HCT116 (cell line): ENCODE results near the gene SPSB3. TPM values are rescaled to one million over a fixed set of nuclear protein-coding genes. Genes with fewer than 3 reads are reported as not detected.

Experiments
- ATAC-seq: fragments of 200-7000 bp; cut with Tn5 transposase; 2 replicates; pipeline ENCODE4 v1.9.1; 2020; ENCODE audit warnings: mild to moderate bottlenecking, moderate library complexity
- BruUV-seq: library from RNA; stranded (reverse); fragments of 400-500 nt; replicated peaks from 2 replicates; lab custom pipeline; 2021; lab: Mats Ljungman, UMichigan
- CTCF ChIA-PET: fragments of 300-600 bp; sonication (Branson Sonifier 250); formaldehyde crosslinking; loops from one replicate; lab custom pipeline; 2021; ENCODE audit warnings: antibody characterized with exemption; lab: Charles Lee
- POLR2A ChIA-PET: fragments of 300-600, 350-600 bp; sonication (Branson Sonifier 250); formaldehyde crosslinking; loops from one replicate; lab custom pipeline; 2021; ENCODE audit warnings: antibody characterized with exemption; lab: Charles Lee
- RAD21 ChIA-PET, 2 experiments: fragments of 300-600 bp; sonication (Branson Sonifier 250); formaldehyde crosslinking; loops; one replicate each; lab custom pipeline; 2023; ENCODE audit warnings: low total read pairs in 2 of 2; ENCODE audit not compliant: uncharacterized antibody in 2 of 2, unreplicated experiment in 2 of 2, low non-redundant PET in 1 of 2; lab: Charles Lee
- DNase-seq: peaks from one replicate; pipeline ENCODE4 v3.0.0-alpha.2; 2010; ENCODE audit warnings: low read depth, low spot score
- H2AFZ ChIP-seq: fragments of 200-600 bp; shearing (Covaris generic), sonication (generic); 2 replicates; pipeline ENCODE4 v1.6.1; 2017; ENCODE audit warnings: low read depth, mixed run types, mixed read lengths, antibody characterized with exemption, low read length; ENCODE audit not compliant: poor library complexity, severe bottlenecking
- H3K27ac ChIP-seq: 2 replicates; pipeline ENCODE4 v1.5.1; 2012; ENCODE audit warnings: low read depth, low read length
- H3K27me3 ChIP-seq: fragments of 200-600 bp; sonication (generic); 2 replicates; pipeline ENCODE4 v1.6.1; 2016; ENCODE audit warnings: mixed run types, low read length, mixed read lengths; ENCODE audit not compliant: insufficient read depth
- H3K36me3 ChIP-seq, 2 experiments: fragments of 200-500 bp in 1 of 2; fragments of 200-600 bp in 1 of 2; sonication (Bioruptor generic) in 1 of 2; sonication (generic) in 1 of 2; 2 replicates each; pipeline versions ENCODE4 v1.5.1 to v1.6.1; 2014 to 2016; ENCODE audit warnings: low read length in 2 of 2, inconsistent platforms in 1 of 2, mixed read lengths in 1 of 2, mixed run types in 1 of 2; ENCODE audit not compliant: insufficient read depth in 2 of 2, control insufficient read depth in 1 of 2
- H3K4me1 ChIP-seq, 2 experiments: fragments of 200-600 bp in 1 of 2; sonication (generic) in 1 of 2; 2 replicates each; pipeline versions ENCODE4 v1.5.1 to v1.6.1; 2012 to 2017; ENCODE audit warnings: low read length in 2 of 2, inconsistent platforms in 1 of 2, mild to moderate bottlenecking in 1 of 2, mixed read lengths in 1 of 2, mixed run types in 1 of 2, moderate library complexity in 1 of 2; ENCODE audit not compliant: insufficient read depth in 2 of 2, control insufficient read depth in 1 of 2
- H3K4me2 ChIP-seq: fragments of 200-600 bp; sonication (generic); 2 replicates; pipeline ENCODE4 v1.6.1; 2017; ENCODE audit warnings: mixed run types, low read length, mixed read lengths
- H3K4me3 ChIP-seq, 2 experiments: fragments of 200-600 bp in 1 of 2; sonication (generic) in 1 of 2; replicated peaks in 1 of 2; 2 replicates each; pipeline ENCODE4 v1.5.1; 2011 to 2016; ENCODE audit warnings: low read length in 2 of 2, control low read depth in 1 of 2, low read depth in 1 of 2, mild to moderate bottlenecking in 1 of 2, mixed read lengths in 1 of 2, mixed run types in 1 of 2
- H3K79me2 ChIP-seq: fragments of 200-600 bp; sonication (generic); 2 replicates; pipeline ENCODE4 v1.6.1; 2017; ENCODE audit warnings: mild to moderate bottlenecking, mixed run types, low read length, moderate library complexity, mixed read lengths; ENCODE audit not compliant: insufficient read depth
- H3K9ac ChIP-seq: fragments of 200-600 bp; sonication (generic); 2 replicates; pipeline ENCODE4 v1.6.1; 2016; ENCODE audit warnings: low read length, mixed read lengths
- H3K9me2 ChIP-seq: fragments of 200-600 bp; sonication (generic), shearing (Covaris generic); 2 replicates; pipeline ENCODE4 v1.6.1; 2017; ENCODE audit warnings: mixed run types, mild to moderate bottlenecking, moderate library complexity; ENCODE audit not compliant: insufficient read depth
- H3K9me3 ChIP-seq, 2 experiments: fragments of 200-500 bp in 1 of 2; fragments of 200-600 bp in 1 of 2; sonication (Bioruptor generic) in 1 of 2; sonication (generic) in 1 of 2; 2 replicates each; pipeline ENCODE4 v1.6.1; 2014 to 2017; ENCODE audit warnings: low read length in 2 of 2, mixed read lengths in 2 of 2, inconsistent platforms in 1 of 2, low read depth in 1 of 2, mild to moderate bottlenecking in 1 of 2, mixed run types in 1 of 2, moderate library complexity in 1 of 2; ENCODE audit not compliant: control insufficient read depth in 1 of 2, insufficient read depth in 1 of 2
- H4K20me1 ChIP-seq: fragments of 200-600 bp; sonication (generic), shearing (Covaris generic); 2 replicates; pipeline ENCODE4 v1.6.1; 2017; ENCODE audit warnings: mixed run types, mild to moderate bottlenecking, moderate library complexity; ENCODE audit not compliant: insufficient read depth
- CBX3 ChIP-seq: IDR thresholded peaks from 2 replicates; pipeline ENCODE4 v1.6.1; 2012; ENCODE audit warnings: low read depth
- CEBPB ChIP-seq: IDR thresholded peaks from 2 replicates; pipeline ENCODE4 v1.6.1; 2012; ENCODE audit warnings: low read depth
- ELF1 ChIP-seq: IDR thresholded peaks from 2 replicates; pipeline ENCODE4 v1.6.1; 2012; ENCODE audit warnings: low read depth, borderline replicate concordance
- EZH2 ChIP-seq: fragments of 200-600 bp; sonication (generic); IDR thresholded peaks from 2 replicates; pipeline ENCODE4 v1.6.1; 2017; ENCODE audit warnings: antibody characterized with exemption, mixed run types
- POLR2A ChIP-seq: IDR thresholded peaks from 2 replicates; pipeline ENCODE4 v1.7.0; 2011; ENCODE audit warnings: borderline replicate concordance; ENCODE audit not compliant: insufficient read depth, insufficient read length; ENCODE audit errors: extremely low read depth
- RAD21 ChIP-seq: IDR thresholded peaks from 2 replicates; pipeline ENCODE4 v1.6.1; 2012; ENCODE audit warnings: low read depth, mild to moderate bottlenecking
- SP1 ChIP-seq: IDR thresholded peaks from 2 replicates; pipeline ENCODE4 v1.6.1; 2012; ENCODE audit warnings: low read depth
- SRF ChIP-seq: IDR thresholded peaks from 2 replicates; pipeline ENCODE4 v1.6.1; 2012; ENCODE audit warnings: low read depth
- TCF7L2 ChIP-seq: IDR thresholded peaks from 2 replicates; pipeline ENCODE4 v1.7.0; 2011; ENCODE audit warnings: borderline replicate concordance, inconsistent platforms; ENCODE audit not compliant: insufficient read depth, insufficient read length; ENCODE audit errors: extremely low read depth
- YY1 ChIP-seq: IDR thresholded peaks from 2 replicates; pipeline ENCODE4 v1.6.1; 2011; ENCODE audit warnings: low read length, low read depth, moderate library complexity, mild to moderate bottlenecking; ENCODE audit not compliant: insufficient replicate concordance; ENCODE audit errors: extremely low read depth
- intact Hi-C: fragments of 100-400 bp; cut with micrococcal nuclease; formaldehyde crosslinking; loops from 2 replicates; pipeline ENCODE4 v1.10.0; 2022
- total RNA-seq: library from RNA; stranded (reverse); gene quantifications from one replicate; pipeline ENCODE4 v1.2.1, GENCODE V29; 2021; ENCODE audit not compliant: unreplicated experiment
- TF ChIP-seq, protein P1 (sequence below): IDR thresholded peaks from 2 replicates; pipeline ENCODE4 v1.6.1; 2011; ENCODE audit warnings: mild to moderate bottlenecking, low read length, moderate library complexity; ENCODE audit not compliant: insufficient replicate concordance; ENCODE audit errors: extremely low read depth
- TF ChIP-seq, protein P2 (sequence below): IDR thresholded peaks from 2 replicates; pipeline ENCODE4 v1.6.1; 2012; ENCODE audit warnings: low read depth

SPSB3 gene
- total RNA-seq, 1 experiment from 2014 or later: 31.6 TPM

- H3K36me3 ChIP-seq: no peaks in the 10 kb centered on the region
- H3K79me2 ChIP-seq: no peaks in the 10 kb centered on the region
- TF ChIP-seq ELF1: no peak
- TF ChIP-seq YY1: no peak
- no peak for TF ChIP-seq CEBPB
- TF ChIP-seq, protein P1, sequence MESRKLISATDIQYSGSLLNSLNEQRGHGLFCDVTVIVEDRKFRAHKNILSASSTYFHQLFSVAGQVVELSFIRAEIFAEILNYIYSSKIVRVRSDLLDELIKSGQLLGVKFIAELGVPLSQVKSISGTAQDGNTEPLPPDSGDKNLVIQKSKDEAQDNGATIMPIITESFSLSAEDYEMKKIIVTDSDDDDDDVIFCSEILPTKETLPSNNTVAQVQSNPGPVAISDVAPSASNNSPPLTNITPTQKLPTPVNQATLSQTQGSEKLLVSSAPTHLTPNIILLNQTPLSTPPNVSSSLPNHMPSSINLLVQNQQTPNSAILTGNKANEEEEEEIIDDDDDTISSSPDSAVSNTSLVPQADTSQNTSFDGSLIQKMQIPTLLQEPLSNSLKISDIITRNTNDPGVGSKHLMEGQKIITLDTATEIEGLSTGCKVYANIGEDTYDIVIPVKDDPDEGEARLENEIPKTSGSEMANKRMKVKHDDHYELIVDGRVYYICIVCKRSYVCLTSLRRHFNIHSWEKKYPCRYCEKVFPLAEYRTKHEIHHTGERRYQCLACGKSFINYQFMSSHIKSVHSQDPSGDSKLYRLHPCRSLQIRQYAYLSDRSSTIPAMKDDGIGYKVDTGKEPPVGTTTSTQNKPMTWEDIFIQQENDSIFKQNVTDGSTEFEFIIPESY: no peak
- TF ChIP-seq, protein P2, sequence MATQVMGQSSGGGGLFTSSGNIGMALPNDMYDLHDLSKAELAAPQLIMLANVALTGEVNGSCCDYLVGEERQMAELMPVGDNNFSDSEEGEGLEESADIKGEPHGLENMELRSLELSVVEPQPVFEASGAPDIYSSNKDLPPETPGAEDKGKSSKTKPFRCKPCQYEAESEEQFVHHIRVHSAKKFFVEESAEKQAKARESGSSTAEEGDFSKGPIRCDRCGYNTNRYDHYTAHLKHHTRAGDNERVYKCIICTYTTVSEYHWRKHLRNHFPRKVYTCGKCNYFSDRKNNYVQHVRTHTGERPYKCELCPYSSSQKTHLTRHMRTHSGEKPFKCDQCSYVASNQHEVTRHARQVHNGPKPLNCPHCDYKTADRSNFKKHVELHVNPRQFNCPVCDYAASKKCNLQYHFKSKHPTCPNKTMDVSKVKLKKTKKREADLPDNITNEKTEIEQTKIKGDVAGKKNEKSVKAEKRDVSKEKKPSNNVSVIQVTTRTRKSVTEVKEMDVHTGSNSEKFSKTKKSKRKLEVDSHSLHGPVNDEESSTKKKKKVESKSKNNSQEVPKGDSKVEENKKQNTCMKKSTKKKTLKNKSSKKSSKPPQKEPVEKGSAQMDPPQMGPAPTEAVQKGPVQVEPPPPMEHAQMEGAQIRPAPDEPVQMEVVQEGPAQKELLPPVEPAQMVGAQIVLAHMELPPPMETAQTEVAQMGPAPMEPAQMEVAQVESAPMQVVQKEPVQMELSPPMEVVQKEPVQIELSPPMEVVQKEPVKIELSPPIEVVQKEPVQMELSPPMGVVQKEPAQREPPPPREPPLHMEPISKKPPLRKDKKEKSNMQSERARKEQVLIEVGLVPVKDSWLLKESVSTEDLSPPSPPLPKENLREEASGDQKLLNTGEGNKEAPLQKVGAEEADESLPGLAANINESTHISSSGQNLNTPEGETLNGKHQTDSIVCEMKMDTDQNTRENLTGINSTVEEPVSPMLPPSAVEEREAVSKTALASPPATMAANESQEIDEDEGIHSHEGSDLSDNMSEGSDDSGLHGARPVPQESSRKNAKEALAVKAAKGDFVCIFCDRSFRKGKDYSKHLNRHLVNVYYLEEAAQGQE: no peak
- no peak for TF ChIP-seq SRF
- TF ChIP-seq RAD21: no peak
- TF ChIP-seq CBX3: no peak
- no peak for TF ChIP-seq POLR2A
- TF ChIP-seq EZH2: no peak
- no peak for TF ChIP-seq TCF7L2
- no peak for TF ChIP-seq SP1
- H4K20me1 ChIP-seq: no peaks in the 10 kb centered on the region
- no peak overlapping the region for H3K4me3 ChIP-seq
- H3K27ac ChIP-seq: no peak overlapping the region
- ChIA-PET RAD21 (no interaction called here), CTCF (no interaction called here), POLR2A (no interaction called here)
- H3K9ac ChIP-seq: no peak overlapping the region
- ATAC-seq: no peak
- H2AFZ ChIP-seq: no peak overlapping the region
- H3K9me2 ChIP-seq: no peaks in the 10 kb centered on the region
- H3K9me3 ChIP-seq: no peaks in the 10 kb centered on the region
- intact Hi-C loops: no loop called here
- peaks cover 7 to 9% of the 10 kb centered on the region in 2 experiments for H3K4me1 ChIP-seq
- no TSS peak for BruUV-seq
- H3K27me3 ChIP-seq: no peaks in the 10 kb centered on the region
- DNase-seq: no peak
- H3K4me2 ChIP-seq: no peak overlapping the region
These were observed 39.7 kb upstream of the SPSB3 start for GRCh38 chr16:1821861-1822611.
